ENCODE data around the gene HYAL1.

DNA sequence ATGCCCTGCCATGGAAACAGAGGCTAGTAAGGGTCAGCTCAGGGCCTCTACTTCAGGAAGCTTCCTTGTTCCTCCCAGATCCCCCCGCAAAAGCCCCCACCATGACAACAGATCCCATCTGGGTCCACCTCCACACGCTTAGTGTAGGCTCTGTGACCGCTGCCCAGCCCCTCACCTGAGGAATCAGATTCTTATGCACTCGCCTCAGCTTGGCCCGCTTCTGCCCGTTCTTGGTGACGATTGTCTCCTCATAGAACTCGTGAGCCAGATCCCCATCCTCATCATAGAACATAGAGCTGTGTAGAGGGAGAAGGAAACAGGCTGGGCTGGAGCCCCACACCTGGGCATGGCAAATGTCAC lies 22.8 kb upstream of the HYAL1 start:
- no peak for TF ChIP-seq CTCF (tag by site-specific recombination; IDR thresholded peaks at IDR 0.05)
- TF ChIP-seq, protein P1, sequence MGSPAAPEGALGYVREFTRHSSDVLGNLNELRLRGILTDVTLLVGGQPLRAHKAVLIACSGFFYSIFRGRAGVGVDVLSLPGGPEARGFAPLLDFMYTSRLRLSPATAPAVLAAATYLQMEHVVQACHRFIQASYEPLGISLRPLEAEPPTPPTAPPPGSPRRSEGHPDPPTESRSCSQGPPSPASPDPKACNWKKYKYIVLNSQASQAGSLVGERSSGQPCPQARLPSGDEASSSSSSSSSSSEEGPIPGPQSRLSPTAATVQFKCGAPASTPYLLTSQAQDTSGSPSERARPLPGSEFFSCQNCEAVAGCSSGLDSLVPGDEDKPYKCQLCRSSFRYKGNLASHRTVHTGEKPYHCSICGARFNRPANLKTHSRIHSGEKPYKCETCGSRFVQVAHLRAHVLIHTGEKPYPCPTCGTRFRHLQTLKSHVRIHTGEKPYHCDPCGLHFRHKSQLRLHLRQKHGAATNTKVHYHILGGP (tag by site-specific recombination; IDR thresholded peaks at IDR 0.05), result no peak
- no peak for TF ChIP-seq ATF2 (tag by site-specific recombination; IDR thresholded peaks at IDR 0.05; ENCODE audit: low read depth)
- no peak for TF ChIP-seq ZNF423 (tag by site-specific recombination; IDR thresholded peaks at IDR 0.05)
- no peak for TF ChIP-seq ZNF10 (tag by site-specific recombination; IDR thresholded peaks at IDR 0.05)
- TF ChIP-seq ZNF426 (tag by site-specific recombination; IDR thresholded peaks at IDR 0.05), result no peak
- no peak for TF ChIP-seq ZNF211 (tag by site-specific recombination; IDR thresholded peaks at IDR 0.05; ENCODE audit: low read depth)
- no peak for TF ChIP-seq ZNF768 (tag by site-specific recombination; IDR thresholded peaks at IDR 0.05)
- TF ChIP-seq ZNF354C (tag by site-specific recombination; IDR thresholded peaks at IDR 0.05; ENCODE audit: borderline replicate concordance, low read depth), result no peak
